Rectal smooth muscle tissue (tissue), 1 donor: ENCODE results near the gene CRHR2.

Experiments used
- H3K27ac ChIP-seq: one replicate; pipeline ENCODE4 v1.7.0; 2013; ENCODE audit warnings: low read depth, low read length, inconsistent platforms
- H3K27me3 ChIP-seq: one replicate; pipeline ENCODE4 v1.7.0; 2013; ENCODE audit warnings: low read length; ENCODE audit not compliant: control insufficient read depth, insufficient read depth
- H3K36me3 ChIP-seq: one replicate; pipeline ENCODE4 v1.7.0; 2013; ENCODE audit warnings: low read length; ENCODE audit not compliant: control insufficient read depth, insufficient read depth
- H3K4me1 ChIP-seq: one replicate; pipeline ENCODE4 v1.7.0; 2013; ENCODE audit warnings: low read length; ENCODE audit not compliant: control insufficient read depth, insufficient read depth
- H3K4me3 ChIP-seq: one replicate; pipeline ENCODE4 v1.7.0; 2013; ENCODE audit warnings: low read length
- H3K9ac ChIP-seq: one replicate; pipeline ENCODE4 v1.7.0; 2013; ENCODE audit warnings: low read length

Gene CRHR2

DNA sequence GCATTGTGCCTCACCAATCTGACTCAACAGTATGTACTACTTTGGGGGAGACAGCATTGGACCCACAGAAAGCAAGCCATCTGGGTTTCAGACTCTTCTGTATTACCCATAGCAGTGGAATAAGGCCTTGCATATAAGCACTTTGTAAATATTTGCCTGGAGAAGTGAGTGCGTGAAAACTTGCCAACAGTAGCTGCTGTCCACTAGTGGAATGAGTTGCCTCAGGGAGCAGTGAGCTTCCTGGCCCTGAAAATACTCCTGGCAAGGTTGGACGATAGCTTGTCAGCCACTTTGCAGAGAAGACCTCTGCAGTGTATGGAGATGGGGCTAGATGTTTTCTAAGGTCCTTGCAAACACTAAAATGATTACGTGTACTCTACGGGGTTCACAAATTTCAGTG lies 65.9 kb downstream of the CRHR2 start:
- Histone ChIP-seq H3K36me3 (peaks cover 26% of the 10 kb centered on the region), H3K9ac (no peak overlapping the region), H3K27me3 (no peaks in the 10 kb centered on the region), H3K4me1 (no peaks in the 10 kb centered on the region), H3K27ac (no peak overlapping the region), H3K4me3 (no peak overlapping the region)

DNA sequence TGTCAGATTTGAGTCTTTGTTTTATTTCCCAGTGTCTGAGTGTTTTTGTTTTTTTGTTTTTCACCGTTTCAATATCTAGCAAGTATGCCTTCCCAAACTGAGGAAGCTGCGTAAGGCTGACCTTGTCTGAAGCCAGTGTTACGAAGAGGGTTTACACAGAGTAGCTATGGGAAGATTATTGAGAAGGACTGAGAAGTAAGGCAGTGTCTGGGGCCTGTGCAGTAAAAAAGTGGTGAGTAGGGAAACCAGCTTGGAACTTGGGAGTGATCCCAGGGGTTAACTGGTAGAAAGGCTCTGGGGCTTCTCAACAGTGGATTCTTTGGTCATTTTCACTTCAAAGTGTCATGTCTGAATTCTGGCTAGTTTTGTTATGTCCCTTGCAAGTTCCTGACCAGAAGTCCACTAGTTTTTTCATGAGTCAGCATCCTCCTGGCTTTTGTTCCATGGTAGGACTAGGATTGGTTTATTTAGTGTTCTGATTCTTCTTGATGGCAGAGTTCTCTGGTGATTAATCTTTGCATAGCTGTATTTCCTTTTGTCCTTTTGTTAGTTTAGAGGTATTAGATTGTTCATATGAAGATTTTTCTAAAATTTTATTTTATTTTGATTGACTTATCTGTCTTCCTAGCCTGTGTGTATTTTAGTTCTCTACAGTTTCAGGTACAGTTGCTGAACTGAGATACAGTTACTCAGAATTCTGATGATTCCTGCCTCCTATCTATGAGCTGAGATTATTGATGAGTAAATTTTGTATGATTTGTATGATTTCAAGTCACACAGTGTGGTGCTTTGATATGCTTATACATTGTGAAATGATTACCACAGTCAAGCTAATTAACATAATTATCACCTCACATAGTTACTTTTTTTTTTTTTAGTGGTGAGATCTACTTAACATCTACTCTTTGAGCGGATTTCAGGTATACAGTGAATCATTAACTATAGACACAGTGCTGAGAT lies 68.6 kb downstream of the CRHR2 start:
- H3K4me3 ChIP-seq = no peak overlapping the region
- no peaks in the 10 kb centered on the region for H3K27me3 ChIP-seq
- H3K27ac ChIP-seq = no peak overlapping the region
- H3K9ac ChIP-seq = no peak overlapping the region
- H3K36me3 ChIP-seq = peaks cover 26% of the 10 kb centered on the region
- no peaks in the 10 kb centered on the region for H3K4me1 ChIP-seq

DNA sequence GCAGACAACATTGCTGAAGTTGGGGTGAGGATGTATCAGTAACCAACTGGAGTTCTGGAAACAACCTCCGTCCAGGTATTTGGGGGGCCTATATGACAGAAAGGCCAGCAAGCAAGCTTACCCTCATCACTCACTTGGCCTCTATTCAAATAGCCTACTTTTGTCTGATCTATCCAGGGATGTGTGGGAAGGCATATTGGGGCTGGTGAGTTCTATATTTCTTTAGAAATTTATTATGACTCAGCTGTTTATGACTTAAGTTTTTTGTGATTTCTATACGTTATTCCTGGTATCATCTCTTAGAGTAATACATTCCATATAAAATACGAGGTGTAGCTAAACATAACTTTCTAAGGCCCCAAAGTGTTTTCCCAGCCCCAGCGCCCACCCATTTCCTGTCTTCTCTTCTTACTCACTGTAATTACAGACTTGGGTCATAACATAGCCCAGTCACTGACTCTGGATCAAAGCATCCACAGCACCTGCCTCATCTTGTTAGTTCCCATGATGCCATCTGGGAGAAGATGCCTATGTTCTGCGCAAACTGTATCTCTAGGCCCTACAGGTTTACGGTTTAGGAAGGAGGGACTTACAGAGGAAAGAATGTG lies 69.5 kb downstream of the CRHR2 start:
- H3K9ac ChIP-seq = no peak overlapping the region
- no peak overlapping the region for H3K27ac ChIP-seq
- H3K27me3 ChIP-seq = no peaks in the 10 kb centered on the region
- H3K4me3 ChIP-seq = no peak overlapping the region
- H3K4me1 ChIP-seq = no peaks in the 10 kb centered on the region
- H3K36me3 ChIP-seq = peaks cover 24% of the 10 kb centered on the region

DNA sequence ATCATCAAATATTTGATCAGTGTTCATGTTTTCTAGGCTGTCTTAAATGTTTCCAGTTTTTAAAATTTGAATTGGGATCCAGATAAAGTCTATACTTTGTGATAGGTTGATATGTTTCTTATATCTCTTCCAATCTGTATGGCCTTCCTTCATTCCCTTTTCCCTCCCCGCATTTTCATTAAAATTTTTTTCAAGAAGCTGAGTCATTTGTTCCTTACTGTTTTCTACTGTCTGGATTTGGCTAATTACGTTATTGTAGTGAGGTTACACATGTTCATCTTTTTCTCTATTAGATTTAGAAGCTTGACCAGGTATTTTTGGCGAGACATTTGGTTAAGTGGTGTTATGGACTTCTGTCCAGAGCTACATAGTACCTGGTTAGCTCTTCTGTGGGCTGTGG lies 76.4 kb downstream of the CRHR2 start:
- no peaks in the 10 kb centered on the region for H3K4me1 ChIP-seq
- peaks cover 10% of the 10 kb centered on the region for H3K36me3 ChIP-seq
- H3K9ac ChIP-seq = no peak overlapping the region
- no peak overlapping the region for H3K4me3 ChIP-seq
- H3K27ac ChIP-seq = no peak overlapping the region
- no peaks in the 10 kb centered on the region for H3K27me3 ChIP-seq

DNA sequence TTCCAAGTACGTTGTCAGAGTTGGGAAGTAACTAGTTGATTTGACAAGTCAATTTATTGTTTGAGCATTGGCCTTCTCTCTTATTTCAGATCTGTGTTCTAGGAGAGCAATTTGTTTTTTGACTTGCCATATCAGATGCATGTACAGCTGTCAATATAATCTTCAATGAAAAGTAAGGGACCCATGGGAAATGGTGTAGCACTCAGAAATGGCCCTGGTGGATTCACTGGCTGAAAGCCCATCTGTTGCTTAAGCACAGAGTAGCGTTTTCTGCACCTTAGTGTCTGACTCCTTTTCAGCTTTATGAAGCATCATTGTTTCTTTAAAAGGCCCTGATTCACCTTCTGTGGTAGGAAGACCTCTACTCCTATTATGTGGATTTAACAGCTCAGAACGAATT lies 77.4 kb downstream of the CRHR2 start:
- Histone ChIP-seq H3K4me3 (no peak overlapping the region), H3K36me3 (peaks cover 12% of the 10 kb centered on the region), H3K9ac (no peak overlapping the region), H3K27ac (no peak overlapping the region), H3K4me1 (no peaks in the 10 kb centered on the region), H3K27me3 (no peaks in the 10 kb centered on the region)
